Karpas-422 (cell line): ENCODE data around the gene ABLIM2. TPM values are rescaled to one million over a fixed set of nuclear protein-coding genes. Genes with fewer than 3 reads are reported as not detected.

Experiments used
- DNase-seq: peaks from one replicate; pipeline ENCODE4 v3.0.0-alpha.2; 2015
- H2AFZ ChIP-seq: fragments of 200-600 bp; sonication (generic); 2 replicates; pipeline ENCODE4 v1.6.1; 2014; ENCODE audit warnings: antibody characterized with exemption, low read length, mixed read lengths
- H3K27ac ChIP-seq: fragments of 200-600 bp; sonication (generic); 2 replicates; pipeline ENCODE4 v1.5.1; 2014; ENCODE audit warnings: mild to moderate bottlenecking, low read length, moderate library complexity
- H3K27me3 ChIP-seq: fragments of 200-600 bp; sonication (generic); 2 replicates; pipeline ENCODE4 v1.6.1; 2014; ENCODE audit warnings: low read length, mixed read lengths
- H3K36me3 ChIP-seq: fragments of 200-600 bp; sonication (generic); 2 replicates; pipeline ENCODE4 v1.6.1; 2014; ENCODE audit warnings: low read length, mixed read lengths; ENCODE audit not compliant: insufficient read depth
- H3K4me1 ChIP-seq: fragments of 200-600 bp; sonication (generic); 2 replicates; pipeline ENCODE4 v1.6.1; 2014; ENCODE audit warnings: mild to moderate bottlenecking, low read length, mixed read lengths
- H3K4me2 ChIP-seq: fragments of 200-600 bp; sonication (generic); 2 replicates; pipeline ENCODE4 v1.6.1; 2014; ENCODE audit warnings: low read length, low read depth, mild to moderate bottlenecking; ENCODE audit not compliant: poor library complexity, severe bottlenecking
- H3K4me3 ChIP-seq: fragments of 200-600 bp; sonication (generic); 2 replicates; pipeline ENCODE4 v1.5.1; 2014; ENCODE audit warnings: mild to moderate bottlenecking, antibody characterized with exemption, low read length, mixed read lengths
- H3K79me2 ChIP-seq: fragments of 200-600 bp; sonication (generic); 2 replicates; pipeline ENCODE4 v1.6.1; 2014; ENCODE audit warnings: mild to moderate bottlenecking, low read length, mixed read lengths
- H3K9ac ChIP-seq: fragments of 200-600 bp; sonication (generic); 2 replicates; pipeline ENCODE4 v1.6.0; 2014; ENCODE audit warnings: low read length
- H3K9me2 ChIP-seq: fragments of 200-600 bp; sonication (generic), shearing (Covaris generic); replicated peaks from 2 replicates; pipeline ENCODE4 v1.6.0; 2014; ENCODE audit warnings: mild to moderate bottlenecking, low read length, moderate library complexity; ENCODE audit not compliant: insufficient read depth
- H3K9me3 ChIP-seq: fragments of 300-700, 200-600 bp; sonication (generic); 2 replicates; pipeline ENCODE4 v1.6.1; 2014; ENCODE audit warnings: low read length, mixed read lengths
- H4K20me1 ChIP-seq: fragments of 200-600 bp; sonication (generic); 2 replicates; pipeline ENCODE4 v1.6.1; 2014; ENCODE audit warnings: mild to moderate bottlenecking, antibody characterized with exemption, low read length, low read depth; ENCODE audit not compliant: insufficient read depth
- total RNA-seq: library from RNA; depleted of rRNA; stranded (reverse); fragments of >200 nt; shearing (Covaris generic); gene quantifications from 2 replicates; pipeline ENCODE4 v1.2.3, GENCODE V29; 2014; ENCODE audit warnings: low replicate concordance

The ABLIM2 gene
- total RNA-seq, 1 experiment from 2014 or later: not detected

GRCh38 chr4:8058031-8058479 is 100.6 kb downstream of the ABLIM2 start:
- H3K9me2 ChIP-seq: no peaks in the 10 kb centered on the region

GRCh38 chr4:8055206-8055605 is 103.4 kb downstream of the ABLIM2 start:
- no peak overlapping the region for H2AFZ ChIP-seq
- H3K9ac ChIP-seq: no peak overlapping the region
- no peak overlapping the region for H3K4me2 ChIP-seq
- no peaks in the 10 kb centered on the region for H4K20me1 ChIP-seq
- H3K9me2 ChIP-seq: no peaks in the 10 kb centered on the region
- no peaks in the 10 kb centered on the region for H3K27me3 ChIP-seq
- no peak overlapping the region for H3K4me3 ChIP-seq
- DNase-seq: no peak
- H3K27ac ChIP-seq: no peak overlapping the region
- no peaks in the 10 kb centered on the region for H3K36me3 ChIP-seq
- H3K79me2 ChIP-seq: no peaks in the 10 kb centered on the region
- no peaks in the 10 kb centered on the region for H3K9me3 ChIP-seq
- no peaks in the 10 kb centered on the region for H3K4me1 ChIP-seq

More at GRCh38 chr4:8058031-8058479, 100.6 kb downstream of the ABLIM2 start:
- Histone ChIP-seq H3K9ac (no peak overlapping the region), H3K9me3 (no peaks in the 10 kb centered on the region), H3K36me3 (no peaks in the 10 kb centered on the region), H3K27ac (no peak overlapping the region), H3K79me2 (no peaks in the 10 kb centered on the region), H4K20me1 (no peaks in the 10 kb centered on the region), H3K27me3 (no peaks in the 10 kb centered on the region), H3K4me1 (no peaks in the 10 kb centered on the region), H2AFZ (no peak overlapping the region), H3K4me2 (no peak overlapping the region), H3K4me3 (no peak overlapping the region)
- no peak for DNase-seq

- H2AFZ ChIP-seq: no peak overlapping the region
- no peak overlapping the region for H3K9ac ChIP-seq
- H4K20me1 ChIP-seq: no peaks in the 10 kb centered on the region
- DNase-seq: no peak
- no peak overlapping the region for H3K4me3 ChIP-seq
- H3K27ac ChIP-seq: no peak overlapping the region
- no peaks in the 10 kb centered on the region for H3K79me2 ChIP-seq
- H3K4me1 ChIP-seq: peaks cover 7% of the 10 kb centered on the region
- H3K36me3 ChIP-seq: no peaks in the 10 kb centered on the region
- no peaks in the 10 kb centered on the region for H3K27me3 ChIP-seq
- H3K4me2 ChIP-seq: no peak overlapping the region
- H3K9me2 ChIP-seq: no peaks in the 10 kb centered on the region
- H3K9me3 ChIP-seq: no peaks in the 10 kb centered on the region
Observed at GRCh38 chr4:8053688-8054449, 104.7 kb downstream of the ABLIM2 start.

GRCh38 chr4:8052160-8052691 is 106.4 kb downstream of the ABLIM2 start:
- Histone ChIP-seq H3K9me3 (no peaks in the 10 kb centered on the region), H3K4me3 (no peak overlapping the region), H3K4me1 (peaks cover 7% of the 10 kb centered on the region), H3K27ac (no peak overlapping the region), H4K20me1 (no peaks in the 10 kb centered on the region), H3K79me2 (no peaks in the 10 kb centered on the region), H3K27me3 (no peaks in the 10 kb centered on the region), H3K9ac (no peak overlapping the region), H3K36me3 (no peaks in the 10 kb centered on the region), H3K4me2 (no peak overlapping the region), H2AFZ (no peak overlapping the region), H3K9me2 (no peaks in the 10 kb centered on the region)
- DNase-seq: no peak

GRCh38 chr4:8051644-8052043 is 107.0 kb downstream of the ABLIM2 start:
- no peak overlapping the region for H2AFZ ChIP-seq
- no peak for DNase-seq
- H4K20me1 ChIP-seq: no peaks in the 10 kb centered on the region
- no peaks in the 10 kb centered on the region for H3K36me3 ChIP-seq
- H3K4me3 ChIP-seq: no peak overlapping the region
- no peaks in the 10 kb centered on the region for H3K27me3 ChIP-seq
- H3K9me2 ChIP-seq: no peaks in the 10 kb centered on the region
- peaks cover 7% of the 10 kb centered on the region for H3K4me1 ChIP-seq
- no peak overlapping the region for H3K27ac ChIP-seq
- no peak overlapping the region for H3K9ac ChIP-seq
- no peak overlapping the region for H3K4me2 ChIP-seq
- no peaks in the 10 kb centered on the region for H3K79me2 ChIP-seq
- no peaks in the 10 kb centered on the region for H3K9me3 ChIP-seq

- no peak overlapping the region for H3K9ac ChIP-seq
- H3K27ac ChIP-seq: no peak overlapping the region
- H3K9me3 ChIP-seq: no peaks in the 10 kb centered on the region
- H3K36me3 ChIP-seq: no peaks in the 10 kb centered on the region
- no peaks in the 10 kb centered on the region for H4K20me1 ChIP-seq
- H3K79me2 ChIP-seq: no peaks in the 10 kb centered on the region
- DNase-seq: no peak
- H3K9me2 ChIP-seq: no peaks in the 10 kb centered on the region
- no peak overlapping the region for H3K4me2 ChIP-seq
- H3K4me1 ChIP-seq: peaks cover 7% of the 10 kb centered on the region
- H3K4me3 ChIP-seq: no peak overlapping the region
- H2AFZ ChIP-seq: no peak overlapping the region
- H3K27me3 ChIP-seq: no peaks in the 10 kb centered on the region
Observed at GRCh38 chr4:8050555-8051206, 107.9 kb downstream of the ABLIM2 start.

GRCh38 chr4:8050180-8050554 is 108.4 kb downstream of the ABLIM2 start:
- Histone ChIP-seq H3K27me3 (no peaks in the 10 kb centered on the region), H2AFZ (no peak overlapping the region), H3K79me2 (no peaks in the 10 kb centered on the region), H4K20me1 (no peaks in the 10 kb centered on the region), H3K9ac (no peak overlapping the region), H3K27ac (no peak overlapping the region), H3K9me2 (no peaks in the 10 kb centered on the region), H3K4me1 (peaks cover 7% of the 10 kb centered on the region), H3K9me3 (no peaks in the 10 kb centered on the region), H3K4me2 (no peak overlapping the region), H3K4me3 (no peak overlapping the region), H3K36me3 (no peaks in the 10 kb centered on the region)
- no peak for DNase-seq

GRCh38 chr4:8048856-8049676 is 109.5 kb downstream of the ABLIM2 start:
- Histone ChIP-seq H3K4me1 (peaks cover 7% of the 10 kb centered on the region), H3K79me2 (no peaks in the 10 kb centered on the region), H3K27me3 (no peaks in the 10 kb centered on the region), H3K9me2 (no peaks in the 10 kb centered on the region), H2AFZ (no peak overlapping the region), H3K9me3 (no peaks in the 10 kb centered on the region), H3K4me2 (no peak overlapping the region), H3K36me3 (no peaks in the 10 kb centered on the region), H3K27ac (no peak overlapping the region), H4K20me1 (no peaks in the 10 kb centered on the region), H3K9ac (no peak overlapping the region), H3K4me3 (no peak overlapping the region)
- DNase-seq: no peak
